PC-3 (cell line): ENCODE measurements around the gene SETD1B. TPM values are rescaled to one million over a fixed set of nuclear protein-coding genes. Genes with fewer than 3 reads are reported as not detected.

Source experiments
- ATAC-seq: fragments of 200-7000 bp; cut with Tn5 transposase; 2 replicates; pipeline ENCODE4 v1.9.1; 2020; ENCODE audit warnings: mild to moderate bottlenecking, moderate library complexity
- BruUV-seq: library from RNA; stranded (reverse); fragments of 400-500 nt; replicated peaks from 2 replicates; lab custom pipeline; 2021; lab: Mats Ljungman, UMichigan
- CTCF ChIA-PET: fragments of 300-600 bp; sonication (Branson Sonifier 250); formaldehyde crosslinking; loops from one replicate; lab custom pipeline; 2022; ENCODE audit warnings: antibody characterized with exemption; lab: Charles Lee
- POLR2A ChIA-PET: fragments of 300-600 bp; sonication (Branson Sonifier 250); formaldehyde crosslinking; loops from one replicate; lab custom pipeline; 2022; ENCODE audit warnings: antibody characterized with exemption; ENCODE audit not compliant: unreplicated experiment; lab: Charles Lee
- DNase-seq: peaks from one replicate; pipeline ENCODE4 v3.0.0-alpha.2; 2015
- H2AFZ ChIP-seq: fragments of 300-600 bp; sonication (generic); 2 replicates; pipeline ENCODE4 v1.6.0; 2016; ENCODE audit warnings: antibody characterized with exemption, low read length
- H3F3A ChIP-seq: fragments of 300-600 bp; sonication (generic); one replicate; pipeline ENCODE4 v1.6.0; 2017; ENCODE audit warnings: antibody characterized with exemption, low read length, control low read depth, mild to moderate bottlenecking; ENCODE audit not compliant: unreplicated experiment
- H3K27ac ChIP-seq: fragments of 300-600 bp; sonication (generic); 2 replicates; pipeline ENCODE4 v1.5.1; 2016; ENCODE audit warnings: mild to moderate bottlenecking, low read length
- H3K27me3 ChIP-seq: fragments of 300-600 bp; sonication (generic); 2 replicates; pipeline ENCODE4 v1.6.1; 2016; ENCODE audit warnings: low read length, mixed read lengths
- H3K36me3 ChIP-seq: fragments of 300-600 bp; sonication (generic); 2 replicates; pipeline ENCODE4 v1.6.1; 2016; ENCODE audit warnings: low read depth, mixed run types, low read length, mixed read lengths
- H3K4me1 ChIP-seq: fragments of 300-600 bp; sonication (generic); 2 replicates; pipeline ENCODE4 v1.5.1; 2016; ENCODE audit warnings: low read length; ENCODE audit not compliant: insufficient read depth
- H3K4me2 ChIP-seq: fragments of 300-600 bp; sonication (generic); 2 replicates; pipeline ENCODE4 v1.6.0; 2016; ENCODE audit warnings: low read length
- H3K4me3 ChIP-seq: fragments of 300-600 bp; sonication (generic); 2 replicates; pipeline ENCODE4 v1.5.1; 2016; ENCODE audit warnings: mild to moderate bottlenecking, low read length, mixed read lengths
- H3K79me2 ChIP-seq: fragments of 300-600 bp; sonication (generic); 2 replicates; pipeline ENCODE4 v1.6.1; 2017; ENCODE audit warnings: low read length, mixed read lengths
- H3K9ac ChIP-seq: fragments of 300-600 bp; sonication (generic); 2 replicates; pipeline ENCODE4 v1.6.0; 2016; ENCODE audit warnings: mild to moderate bottlenecking, low read length
- H3K9me2 ChIP-seq: fragments of 300-600 bp; sonication (generic); replicated peaks from 2 replicates; pipeline ENCODE4 v1.6.1; 2016; ENCODE audit warnings: mixed run types, low read length, mixed read lengths
- H3K9me3 ChIP-seq: fragments of 300-600 bp; sonication (generic); 2 replicates; pipeline ENCODE4 v1.6.1; 2016; ENCODE audit warnings: low read length, mixed read lengths
- H4K20me1 ChIP-seq: fragments of 300-600 bp; sonication (generic); 2 replicates; pipeline ENCODE4 v1.6.1; 2016; ENCODE audit warnings: low read length, mixed read lengths
- EZH2 ChIP-seq: fragments of 300-600 bp; sonication (generic); IDR thresholded peaks from one replicate; pipeline ENCODE4 v1.6.1; 2017; ENCODE audit warnings: antibody characterized with exemption, mild to moderate bottlenecking, low read length; ENCODE audit not compliant: unreplicated experiment
- EZH2phosphoT487 ChIP-seq: fragments of 300-600 bp; sonication (generic); IDR thresholded peaks from 2 replicates; pipeline ENCODE4 v1.6.1; 2018; ENCODE audit warnings: mild to moderate bottlenecking, antibody characterized with exemption, low read length, borderline replicate concordance
- intact Hi-C: fragments of 100-400 bp; cut with micrococcal nuclease; formaldehyde crosslinking; loops from 2 replicates; pipeline ENCODE4 v1.9.0; 2023
- total RNA-seq: library from RNA; depleted of rRNA; stranded (reverse); fragments of >200 nt; gene quantifications from 2 replicates; pipeline ENCODE4 v1.2.3, GENCODE V29; 2014
- TF ChIP-seq, protein P1 (sequence below): fragments of 300-600 bp; sonication (generic); conservative IDR thresholded peaks from 2 replicates; pipeline ENCODE4 v1.5.1; 2017; ENCODE audit warnings: antibody characterized with exemption, low read depth, mild to moderate bottlenecking, low read length

Gene SETD1B
- total RNA-seq, 1 experiment from 2014 or later = 7.5 TPM

DNA sequence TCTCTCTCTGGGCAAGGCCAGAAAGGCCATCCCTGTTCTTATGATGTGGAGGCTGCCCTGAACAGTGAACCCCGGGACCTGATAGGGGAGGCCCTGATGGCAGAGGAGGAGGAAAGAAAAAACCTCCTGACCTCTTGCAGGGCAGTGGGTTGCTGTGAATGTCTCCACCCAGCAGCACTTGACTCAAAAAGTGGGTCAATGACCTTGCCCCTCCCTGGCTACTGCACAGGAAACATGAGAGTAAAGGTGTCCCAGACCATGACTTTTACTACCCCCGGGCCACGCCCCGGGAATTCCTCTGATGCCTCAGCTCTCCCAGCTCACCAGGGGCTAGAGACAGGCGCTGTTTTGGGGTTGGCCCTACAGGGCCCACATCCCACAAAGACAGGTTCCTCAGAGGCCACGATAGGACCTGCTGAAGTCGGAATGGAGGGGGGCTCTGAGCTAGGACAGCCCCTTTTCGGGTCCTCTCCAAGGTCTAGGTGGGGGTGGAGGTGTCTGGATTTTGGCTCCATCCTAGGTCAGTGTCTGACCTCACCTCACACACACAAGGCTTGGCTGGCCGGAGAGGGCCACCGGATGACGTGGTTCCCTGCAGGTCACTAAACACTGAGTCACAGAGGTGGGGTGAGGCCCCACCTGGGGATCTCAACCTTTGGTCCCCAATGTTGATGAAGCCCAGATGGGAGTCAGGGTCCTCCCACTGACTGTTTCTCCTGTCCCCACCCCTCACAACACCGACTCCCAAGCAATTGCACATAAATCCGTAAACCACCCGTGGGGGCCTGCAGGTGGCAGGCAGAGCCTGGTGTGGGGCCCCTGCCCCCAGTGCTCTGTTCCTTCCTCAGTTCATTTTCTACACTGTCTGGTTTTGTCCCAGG is 11.9 kb upstream of the SETD1B start:
- H2AFZ ChIP-seq = no peak overlapping the region
- no peaks in the 10 kb centered on the region for H3K9me3 ChIP-seq
- no peaks in the 10 kb centered on the region for H3K9me2 ChIP-seq
- H3F3A ChIP-seq = no peaks in the 10 kb centered on the region
- peaks cover 13% of the 10 kb centered on the region; the same call in 1 of the 2 replicates for H3K36me3 ChIP-seq
- BruUV-seq = no TSS peak
- no peaks in the 10 kb centered on the region for H3K27me3 ChIP-seq
- intact Hi-C loops = loop anchor here (5.0 to 10.0 kb wide), 3 partner anchors 80 to 233 kb away; partner anchors contain the start of genes BCL7A, ORAI1 and TMEM120B
- CTCF ChIA-PET = interaction anchor here (0.5 to 0.6 kb wide), 3 partner anchors 94 to 315 kb away, joined by 3 to 4 read pairs (median 3); no protein-coding TSS in a partner anchor
- H3K79me2 ChIP-seq = peaks cover 82% of the 10 kb centered on the region
- DNase-seq (peak; percentile 96), ATAC-seq (peak; percentile 27)
- peak overlapping the region; percentile 94 for H3K9ac ChIP-seq
- TF ChIP-seq, protein P1, sequence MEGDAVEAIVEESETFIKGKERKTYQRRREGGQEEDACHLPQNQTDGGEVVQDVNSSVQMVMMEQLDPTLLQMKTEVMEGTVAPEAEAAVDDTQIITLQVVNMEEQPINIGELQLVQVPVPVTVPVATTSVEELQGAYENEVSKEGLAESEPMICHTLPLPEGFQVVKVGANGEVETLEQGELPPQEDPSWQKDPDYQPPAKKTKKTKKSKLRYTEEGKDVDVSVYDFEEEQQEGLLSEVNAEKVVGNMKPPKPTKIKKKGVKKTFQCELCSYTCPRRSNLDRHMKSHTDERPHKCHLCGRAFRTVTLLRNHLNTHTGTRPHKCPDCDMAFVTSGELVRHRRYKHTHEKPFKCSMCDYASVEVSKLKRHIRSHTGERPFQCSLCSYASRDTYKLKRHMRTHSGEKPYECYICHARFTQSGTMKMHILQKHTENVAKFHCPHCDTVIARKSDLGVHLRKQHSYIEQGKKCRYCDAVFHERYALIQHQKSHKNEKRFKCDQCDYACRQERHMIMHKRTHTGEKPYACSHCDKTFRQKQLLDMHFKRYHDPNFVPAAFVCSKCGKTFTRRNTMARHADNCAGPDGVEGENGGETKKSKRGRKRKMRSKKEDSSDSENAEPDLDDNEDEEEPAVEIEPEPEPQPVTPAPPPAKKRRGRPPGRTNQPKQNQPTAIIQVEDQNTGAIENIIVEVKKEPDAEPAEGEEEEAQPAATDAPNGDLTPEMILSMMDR = peak; percentile 21; the same call in 1 of the 2 replicates
- TF ChIP-seq EZH2 = no peak
- no peak for TF ChIP-seq EZH2phosphoT487
- H3K4me2 ChIP-seq = peak overlapping the region; percentile 93
- H3K4me3 ChIP-seq = peak overlapping the region; percentile 84
- peaks cover 76% of the 10 kb centered on the region for H3K4me1 ChIP-seq
- 0 out of 2 replicates have a peak, but pooled peaks cover 3% of the 10 kb centered on the region for H4K20me1 ChIP-seq
- peak overlapping the region; percentile 96 for H3K27ac ChIP-seq
- POLR2A ChIA-PET = interaction anchor here (0.7 to 1.4 kb wide), 4 partner anchors 17 to 317 kb away, joined by 4 to 8 read pairs (median 5); no protein-coding TSS in a partner anchor

DNA sequence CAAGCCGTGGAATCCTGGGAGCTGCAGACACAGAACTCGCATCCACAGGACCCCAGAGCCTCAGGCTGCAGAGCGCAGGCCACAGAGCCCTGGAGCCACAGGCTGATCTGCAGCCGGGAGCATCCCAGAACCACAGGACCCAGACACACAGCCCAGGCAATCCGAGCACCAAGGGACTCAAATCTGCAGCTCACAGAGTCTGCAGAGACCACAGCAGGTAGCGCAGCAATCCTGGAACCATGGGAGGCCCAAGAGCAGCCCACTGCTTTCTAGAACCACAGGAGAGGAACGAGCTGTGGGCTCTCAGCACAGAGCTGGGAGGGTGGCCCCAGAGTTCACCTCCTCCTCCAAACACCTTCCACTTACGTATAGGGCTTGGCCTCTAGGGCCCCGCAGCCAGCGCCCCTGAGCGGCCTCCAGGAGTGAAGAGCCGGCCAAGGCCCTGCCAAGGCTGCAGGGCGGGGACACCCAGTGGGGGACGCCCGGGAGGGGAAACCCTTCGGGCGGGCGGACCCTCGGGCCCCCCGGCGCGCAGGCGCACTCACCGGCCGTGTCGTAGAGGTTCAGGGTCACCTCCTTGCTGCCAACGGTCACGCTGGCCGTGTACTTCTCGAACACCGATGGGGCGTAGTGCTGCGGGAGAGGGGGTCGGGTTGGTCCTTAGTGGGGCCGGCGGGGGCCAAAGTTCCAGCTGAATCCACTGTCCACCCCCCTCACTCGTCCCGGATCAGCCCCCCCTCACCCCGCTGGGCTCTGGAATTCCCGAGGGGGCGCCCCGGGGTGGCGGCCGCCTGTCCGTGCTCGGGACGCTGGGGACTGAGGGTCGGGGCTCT is 11.0 kb upstream of the SETD1B start:
- H3K79me2 ChIP-seq = peaks cover 81% of the 10 kb centered on the region
- H3K9ac ChIP-seq = peak overlapping the region; percentile 94
- no peaks in the 10 kb centered on the region for H3K27me3 ChIP-seq
- H3K36me3 ChIP-seq = peaks cover 7% of the 10 kb centered on the region; the same call in 1 of the 2 replicates
- no peak for ATAC-seq
- peak overlapping the region; percentile 96 for H3K27ac ChIP-seq
- TF ChIP-seq, protein P1 = no peak; the same call in 1 of the 2 replicates
- TF ChIP-seq EZH2phosphoT487 = no peak
- no peak for TF ChIP-seq EZH2
- H3K4me2 ChIP-seq = peak overlapping the region; percentile 93
- H2AFZ ChIP-seq = no peak overlapping the region; the same call in 1 of the 2 replicates
- peak overlapping the region; percentile 84 for H3K4me3 ChIP-seq
- 0 out of 2 replicates have a peak, but pooled peaks cover 3% of the 10 kb centered on the region for H4K20me1 ChIP-seq
- no peaks in the 10 kb centered on the region for H3K9me2 ChIP-seq
- no peaks in the 10 kb centered on the region for H3K9me3 ChIP-seq
- ChIA-PET CTCF (interaction anchor here (0.5 to 3.9 kb wide), 4 partner anchors 17 to 99 kb away, joined by 3 to 45 read pairs (median 4); no protein-coding TSS in a partner anchor), POLR2A (interaction anchor here (0.7 to 1.0 kb wide), 3 partner anchors 19 to 316 kb away, joined by 4 to 13 read pairs (median 4); no protein-coding TSS in a partner anchor)
- H3F3A ChIP-seq = no peaks in the 10 kb centered on the region
- DNase-seq = peak; percentile 36
- TSS peak; percentile 90 for BruUV-seq
- H3K4me1 ChIP-seq = peaks cover 80% of the 10 kb centered on the region
- intact Hi-C loops = loop anchor here (5.0 to 10.0 kb wide), 3 partner anchors 81 to 232 kb away; partner anchors contain the start of genes BCL7A, ORAI1 and TMEM120B
